GM19035 (cell line): ENCODE data around the gene USH1G.
"Not testable (repeated sequence)": the region's sequence is repeated elsewhere in the genome, so short reads cannot be mapped to it uniquely, and the experiment has no call there.

Experiments used
- ATAC-seq: cut with Tn5 transposase; IDR thresholded peaks from one replicate; pipeline ENCODE4 v1.9.1; 2021; ENCODE audit not compliant: unreplicated experiment

The USH1G gene

DNA sequence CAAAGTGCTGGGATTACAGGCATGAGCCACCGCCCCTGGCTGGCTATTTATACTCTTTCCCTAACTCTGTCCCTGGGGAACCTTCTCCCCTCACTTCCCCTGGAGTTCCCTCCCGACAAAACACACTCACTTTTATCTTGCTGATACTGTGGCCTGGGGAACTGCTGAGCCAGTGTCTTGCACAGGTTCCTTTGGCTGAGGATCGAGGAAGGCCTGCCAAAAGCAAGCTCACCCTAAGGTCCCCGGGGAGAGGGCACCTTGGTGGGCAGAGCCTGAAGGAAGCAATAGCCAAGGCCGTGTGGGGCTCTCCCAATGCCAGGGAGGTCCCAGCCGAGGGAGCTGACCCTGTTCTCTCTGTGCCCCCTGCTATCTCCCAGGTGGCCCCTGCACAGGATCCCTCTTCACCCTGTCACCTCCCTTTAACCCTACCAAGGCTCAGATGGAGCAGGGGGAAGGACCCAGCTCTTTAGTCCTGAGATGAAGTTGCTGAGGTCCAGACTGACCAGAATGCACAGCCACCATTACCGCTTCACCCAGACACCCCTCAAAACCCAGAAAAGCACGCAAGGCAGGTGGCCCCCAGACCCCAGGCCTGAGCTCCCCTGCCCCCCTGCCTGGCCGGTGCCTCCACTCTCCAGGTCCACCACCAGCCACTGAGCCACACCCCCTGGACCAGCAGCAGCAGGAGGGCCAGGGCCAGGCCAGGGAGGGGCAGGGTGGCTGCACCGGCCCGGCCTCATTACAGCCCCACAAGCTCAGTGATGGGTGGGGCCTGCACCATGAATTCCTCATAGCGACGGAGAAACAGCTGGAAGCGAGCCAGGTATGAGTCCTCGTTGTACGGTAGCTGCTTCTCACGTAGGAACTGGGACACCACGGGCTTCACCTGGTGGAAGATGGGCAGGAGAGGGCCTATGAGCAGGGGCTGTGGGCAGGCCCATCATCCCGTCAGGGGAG, 45.2 kb downstream of the USH1G start:
- ATAC-seq, result no peak

DNA sequence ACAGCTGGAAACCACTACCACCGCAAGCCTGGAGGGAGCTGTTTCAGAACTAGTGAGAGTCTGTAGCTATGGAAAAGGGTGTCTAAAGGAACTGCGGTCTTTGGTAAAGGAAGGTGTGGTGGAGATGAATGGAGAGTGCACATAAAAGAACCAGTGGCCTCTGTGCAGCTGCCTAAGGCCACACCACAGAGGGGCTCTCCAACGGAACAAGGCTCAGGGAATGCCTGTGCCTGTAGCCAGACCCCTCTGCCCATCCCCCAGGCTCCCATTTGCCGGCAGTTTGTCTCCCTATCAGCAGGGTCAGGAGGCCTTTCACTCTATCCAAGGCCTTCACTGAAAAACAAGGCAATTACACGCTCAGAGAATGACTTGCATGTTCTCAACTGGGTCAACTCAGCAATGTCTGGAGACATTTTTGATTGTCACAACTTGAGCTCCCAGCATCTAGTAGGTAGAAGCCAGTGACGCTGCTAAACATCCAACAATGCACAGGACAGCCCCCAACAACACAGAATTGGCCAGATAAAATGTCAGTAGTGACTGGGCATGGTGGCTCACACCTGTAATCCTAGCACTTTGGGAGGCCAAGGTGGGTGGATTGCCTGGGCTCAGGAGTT, 47.0 kb downstream of the USH1G start:
- no peak for ATAC-seq

DNA sequence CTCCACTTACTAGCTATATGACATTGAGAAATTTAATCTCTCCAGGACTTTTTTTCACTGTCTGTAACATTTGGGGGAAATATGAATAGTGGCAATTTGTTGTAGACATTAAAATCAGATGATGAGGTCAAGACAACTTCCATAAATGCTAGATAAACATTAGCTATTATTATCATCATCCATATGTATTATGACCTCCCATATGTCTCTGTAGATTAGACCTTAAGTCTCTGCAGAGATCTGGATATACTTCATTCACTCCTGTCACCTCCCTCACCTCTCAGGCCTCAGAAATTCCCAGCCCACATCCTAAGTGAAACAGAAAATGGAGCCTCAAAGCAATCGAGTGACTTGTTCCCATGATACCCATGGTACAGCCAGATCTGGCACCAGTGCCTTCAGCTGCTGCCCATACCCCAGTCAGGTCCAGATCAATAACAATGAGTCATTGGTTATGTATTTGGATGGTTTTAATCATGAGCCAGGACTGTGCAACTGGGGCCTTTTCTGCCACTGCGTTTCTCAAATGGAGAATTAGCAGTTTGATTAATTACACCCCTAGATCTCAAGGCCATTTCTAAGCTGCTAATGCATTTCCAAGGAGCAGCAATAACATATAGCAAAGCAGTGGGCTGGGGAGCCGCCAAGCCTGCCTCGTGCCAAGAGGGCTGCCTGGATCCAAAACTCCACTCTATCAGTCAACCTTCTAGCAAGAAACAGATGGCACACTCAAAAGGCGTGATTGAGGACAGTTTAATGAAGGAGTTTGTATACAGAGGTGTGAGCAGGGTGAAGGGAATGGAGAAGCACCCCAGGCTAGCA, 47.7 kb downstream of the USH1G start:
- no peak for ATAC-seq

DNA sequence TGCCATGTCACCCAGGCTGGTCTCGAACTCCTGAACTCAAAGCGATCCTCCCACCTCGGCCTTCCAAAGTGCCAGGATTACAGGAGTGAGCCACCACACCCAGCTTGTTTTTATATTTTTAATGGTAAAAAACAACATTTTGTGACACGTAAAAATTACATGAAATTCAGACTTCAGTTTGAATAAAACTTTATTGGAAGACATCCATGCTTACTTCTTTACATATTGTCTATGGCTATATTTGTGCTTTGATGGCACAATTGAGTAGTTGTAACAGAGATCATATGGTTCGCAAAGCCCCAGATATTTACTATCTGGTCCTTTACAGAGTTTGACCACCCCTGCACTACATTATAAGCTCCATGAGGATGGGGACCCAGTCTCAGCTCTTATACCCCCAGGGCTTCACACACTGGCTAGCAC, 48.4 kb downstream of the USH1G start:
- ATAC-seq, result no peak

DNA sequence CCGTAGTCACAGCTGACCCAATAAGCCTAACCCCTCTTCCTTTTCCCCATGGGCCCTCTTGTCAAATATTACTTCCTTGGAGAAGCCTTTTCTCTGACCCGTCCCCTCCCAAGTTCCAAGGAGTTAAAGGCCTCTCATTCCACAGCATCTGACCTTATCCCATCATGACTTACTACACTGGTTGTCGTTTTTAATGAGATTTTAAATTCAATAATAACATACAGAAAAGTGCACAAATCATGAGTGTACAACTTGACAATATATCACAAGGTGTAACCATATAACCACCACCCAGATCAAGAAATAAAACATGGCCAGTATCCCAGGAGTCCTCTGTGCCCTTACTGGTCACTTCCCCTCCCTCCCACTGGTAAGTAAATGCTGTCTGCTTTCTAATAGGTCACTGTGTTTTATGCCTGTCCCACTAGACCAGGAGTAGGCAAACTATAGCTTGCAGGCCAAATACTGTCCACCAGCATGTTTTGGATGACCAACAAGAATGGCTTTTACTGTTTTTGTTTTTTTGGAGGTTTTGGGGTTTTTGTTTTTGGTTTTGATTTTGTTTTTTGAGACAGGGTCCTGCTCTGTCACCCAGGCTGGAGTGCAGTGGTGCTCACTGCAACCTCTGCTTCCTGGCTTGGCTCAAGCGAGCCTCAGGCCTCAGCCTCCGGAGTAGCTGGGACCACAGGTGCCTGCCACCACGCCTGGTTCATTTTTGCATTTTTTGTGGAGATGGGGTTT, 49.0 kb downstream of the USH1G start:
- ATAC-seq, result no peak

DNA sequence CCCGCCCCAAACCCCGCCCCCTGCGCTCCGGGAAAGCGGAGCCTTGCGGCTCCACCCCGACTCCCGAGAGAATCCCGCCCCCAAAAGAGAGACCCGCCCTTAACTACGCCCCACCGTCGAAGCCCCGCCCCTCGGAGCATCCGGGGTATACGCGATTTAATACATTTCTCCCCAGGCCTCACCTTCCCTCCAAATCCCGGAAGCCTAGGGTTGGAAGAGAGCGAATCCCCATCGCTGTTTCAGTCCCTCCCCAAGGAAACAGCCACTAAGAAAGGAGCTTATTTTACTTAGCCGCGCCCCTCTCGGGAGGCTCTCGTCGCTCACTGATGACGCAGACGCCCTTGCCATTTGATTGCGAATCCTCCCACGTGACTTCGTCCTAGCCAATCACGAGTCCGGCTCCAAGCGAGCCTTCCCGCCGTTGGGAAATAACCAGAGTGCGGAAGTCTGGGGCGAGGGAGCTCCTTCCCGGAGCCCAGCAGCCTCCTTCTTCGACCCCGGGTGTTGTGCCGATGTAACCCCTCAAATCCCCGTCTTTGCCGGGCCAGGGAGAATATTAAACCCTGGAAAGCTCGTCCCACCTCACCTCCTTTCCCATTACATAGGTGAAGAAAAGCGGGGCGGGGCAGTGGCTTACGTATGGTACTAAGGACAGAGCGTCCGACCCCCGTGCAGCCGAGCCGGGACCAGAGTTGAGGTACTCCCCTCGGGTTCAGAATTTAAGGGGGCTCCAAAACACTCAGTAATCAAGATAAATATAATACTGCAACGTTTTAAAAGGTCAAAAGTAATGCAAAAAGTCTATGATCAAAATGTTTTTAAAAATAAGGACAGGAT, 49.8 kb downstream of the USH1G start:
- ATAC-seq, result peak; percentile 94

DNA sequence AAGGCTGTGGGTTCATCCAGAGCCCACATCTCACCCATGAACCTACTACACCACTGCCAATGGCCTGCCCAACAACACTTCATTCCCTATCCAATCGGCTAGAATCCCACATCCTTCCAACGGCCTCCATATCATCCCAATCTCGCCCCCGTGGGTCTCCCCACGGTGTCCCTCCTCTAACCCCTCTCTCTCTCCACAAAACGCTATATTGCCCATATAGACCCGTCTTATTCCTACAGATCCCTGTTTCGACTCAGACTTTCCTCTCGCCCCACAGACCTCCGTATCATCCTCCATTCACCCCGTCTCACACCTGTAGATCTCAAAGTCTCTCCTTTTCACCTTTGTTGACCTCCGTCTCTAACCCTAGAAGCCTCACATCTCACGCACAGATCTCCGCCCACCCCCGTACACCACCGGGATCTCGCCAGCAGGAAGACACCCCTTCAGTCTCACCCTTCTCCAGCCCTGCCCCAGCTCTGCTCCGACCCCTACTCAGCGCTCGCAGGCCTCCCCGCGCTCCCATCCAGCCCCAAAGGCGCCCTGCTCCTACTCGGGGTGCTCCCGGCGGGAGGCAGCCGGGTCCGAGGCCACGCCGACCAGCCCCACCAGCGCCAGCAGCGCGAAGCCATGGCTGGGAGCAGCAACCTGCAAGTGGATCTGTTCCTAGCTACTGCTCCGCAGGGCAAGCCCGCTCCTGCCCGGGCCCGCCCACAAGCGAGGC, 50.6 kb downstream of the USH1G start, which contains the start of gene FDXR:
TSS of gene FDXR (minus strand) at position 682 of the 724 bp plus-strand sequence. CDS start at position 632, 50 bp downstream.
- peak; percentile 17 for ATAC-seq

DNA sequence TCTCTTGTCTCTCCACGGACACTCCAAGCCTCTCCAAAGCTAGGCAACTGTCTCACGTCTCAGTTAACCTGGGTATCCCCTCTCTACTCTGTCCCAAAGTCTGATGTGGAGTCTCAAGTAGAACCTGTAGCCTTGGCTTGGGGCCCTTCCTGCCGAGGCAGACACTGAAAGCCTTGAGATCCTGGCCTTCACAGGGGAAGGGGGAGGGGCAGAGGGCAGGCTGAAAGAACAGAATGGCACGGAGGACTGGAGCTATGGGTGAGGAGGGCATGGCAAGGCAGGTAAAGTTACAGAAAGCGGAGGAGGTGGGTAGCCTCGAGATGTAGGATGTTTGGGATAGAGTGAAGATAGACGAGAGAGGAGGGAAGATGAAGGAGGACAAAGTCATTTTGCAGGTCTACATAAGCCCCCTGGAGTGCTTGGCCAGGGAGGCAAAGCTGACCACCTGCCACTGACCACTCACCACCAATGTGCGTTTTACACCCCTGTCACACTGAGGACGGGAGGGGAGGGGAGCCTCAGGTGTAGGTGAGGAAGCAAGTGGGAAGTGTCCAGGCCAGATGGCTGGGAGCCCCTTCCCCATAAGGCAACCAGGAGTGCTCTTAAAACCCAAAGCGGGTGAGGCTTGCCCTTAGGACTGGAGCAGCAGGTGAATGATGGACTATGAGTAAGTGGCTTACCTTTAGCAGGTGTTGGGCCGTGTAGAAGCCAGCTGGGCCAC, 51.5 kb downstream of the USH1G start:
- no peak for ATAC-seq

DNA sequence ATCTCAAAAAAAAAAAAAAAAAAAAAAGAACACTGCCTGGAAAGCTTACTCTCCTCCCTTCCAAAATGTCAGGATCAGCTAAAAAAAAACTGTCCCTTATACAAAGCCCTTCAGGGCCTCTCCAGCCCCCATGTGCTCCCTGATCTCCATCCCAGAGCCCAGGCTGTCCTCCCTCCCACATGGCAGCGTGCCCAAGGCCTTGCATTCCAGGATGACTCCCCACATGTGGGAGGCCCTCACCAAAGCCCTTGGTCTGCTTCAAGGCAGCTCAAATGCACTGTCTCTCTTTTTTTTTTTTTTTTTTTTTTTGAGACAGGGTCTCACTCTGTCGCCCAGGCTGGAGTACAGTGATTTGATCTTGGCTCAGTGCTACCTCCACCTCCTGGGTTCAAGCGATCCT, 52.5 kb downstream of the USH1G start:
- no peak for ATAC-seq

DNA sequence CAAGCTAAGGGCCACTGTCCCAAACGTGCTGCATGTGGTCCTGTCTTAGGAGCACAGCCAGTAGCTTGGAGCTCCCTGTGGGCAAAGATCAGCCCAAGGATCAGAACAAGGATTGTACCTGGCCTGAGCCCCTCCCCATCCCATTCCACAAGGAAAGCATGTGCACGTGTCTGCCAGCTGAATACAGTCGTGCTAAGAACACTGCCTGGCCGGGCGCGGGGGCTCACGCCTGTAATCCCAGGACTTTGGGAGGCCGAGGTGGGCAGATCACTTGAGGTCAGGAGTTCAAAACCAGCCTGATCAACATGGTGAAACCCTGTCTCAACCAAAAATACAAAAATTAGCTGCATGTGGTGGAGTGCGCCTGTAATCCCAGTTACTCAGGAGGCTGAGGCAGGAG, 53.0 kb downstream of the USH1G start:
- ATAC-seq, result not testable (repeated sequence)

DNA sequence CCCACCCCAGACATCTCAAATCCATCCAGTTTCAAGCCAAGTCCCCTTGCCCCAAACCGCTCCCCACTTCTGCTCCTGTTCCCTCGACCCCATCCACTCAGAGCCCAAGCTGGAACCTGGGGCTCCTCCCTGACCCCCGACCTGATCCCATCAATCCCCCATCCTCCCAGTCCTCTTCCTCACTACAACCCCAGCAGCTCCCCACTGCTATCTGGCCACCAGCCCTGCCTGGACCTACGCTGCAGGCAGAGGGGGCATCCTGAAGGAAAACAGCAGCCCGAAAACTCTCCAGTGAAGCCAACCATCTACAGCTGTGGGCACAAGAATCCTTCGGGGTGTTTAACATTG, 54.2 kb downstream of the USH1G start:
- no peak for ATAC-seq

DNA sequence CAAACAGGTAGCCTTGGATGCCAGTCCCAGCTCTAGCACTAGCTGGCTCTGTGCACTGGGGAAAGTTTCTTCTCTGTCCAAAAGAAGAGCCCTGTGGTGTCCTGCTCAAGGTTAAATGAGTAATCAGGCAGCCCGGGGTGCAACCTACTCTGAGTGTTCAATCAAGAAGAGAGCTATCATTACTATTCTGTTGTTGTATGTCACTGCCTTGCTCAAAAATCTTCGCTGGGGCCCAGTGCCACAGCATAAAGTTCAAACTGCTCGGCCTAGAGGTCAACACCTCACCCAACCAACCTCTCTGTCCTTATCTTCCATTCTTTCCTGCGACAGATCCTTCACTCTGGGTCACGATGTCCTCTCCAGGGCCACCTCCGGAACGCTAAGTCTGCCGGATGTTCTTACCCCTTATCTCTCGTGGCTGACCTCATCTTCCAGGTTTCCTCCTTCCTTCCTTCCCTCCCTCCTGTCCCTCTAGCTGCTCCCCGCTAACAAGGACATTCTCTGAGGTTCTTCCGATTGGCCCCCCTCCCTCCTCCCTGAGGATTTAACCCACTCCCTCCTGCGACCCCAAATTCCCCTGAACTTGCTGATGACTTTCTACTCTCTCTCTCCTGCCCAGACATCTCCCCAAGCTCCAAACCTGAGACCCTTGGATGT, 54.7 kb downstream of the USH1G start:
- no peak for ATAC-seq

DNA sequence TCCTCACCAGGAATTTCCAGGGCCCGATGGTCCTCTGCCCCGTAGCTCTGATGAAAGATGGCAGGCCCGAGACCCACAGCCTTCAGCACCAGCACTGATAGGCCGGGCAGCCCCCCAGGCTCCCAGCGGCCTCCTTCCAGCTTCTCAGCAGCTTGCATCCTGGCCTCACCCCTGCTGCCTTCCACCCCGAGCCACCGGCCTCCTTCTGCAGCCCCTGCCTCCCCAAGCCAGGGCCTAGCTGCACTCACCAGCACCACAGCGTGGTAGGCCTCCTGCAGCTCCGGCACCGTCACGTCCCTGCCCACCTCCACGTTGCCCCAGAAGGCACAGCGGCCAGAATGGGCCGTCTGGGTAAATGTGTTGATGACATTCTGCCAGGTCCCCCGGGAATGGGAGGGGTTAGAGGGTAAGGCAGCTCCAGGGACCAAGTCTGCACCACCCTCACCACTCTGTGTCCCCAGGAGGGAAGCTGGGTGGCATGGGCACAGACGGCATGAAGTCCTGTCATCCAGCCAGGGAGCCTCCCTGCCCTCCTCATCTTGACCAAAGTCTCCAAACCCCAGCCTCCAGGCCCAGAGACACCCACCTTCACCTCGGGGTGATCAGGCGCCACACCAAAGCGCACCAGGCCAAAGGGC, 56.7 kb downstream of the USH1G start:
- ATAC-seq, result no peak
